HCT116 (cell line): ENCODE measurements around the gene DGKG. TPM values are rescaled to one million over a fixed set of nuclear protein-coding genes. Genes with fewer than 3 reads are reported as not detected.

Experiments
- ATAC-seq: fragments of 200-7000 bp; cut with Tn5 transposase; 2 replicates; pipeline ENCODE4 v1.9.1; 2020; ENCODE audit warnings: mild to moderate bottlenecking, moderate library complexity
- BruUV-seq: library from RNA; stranded (reverse); fragments of 400-500 nt; replicated peaks from 2 replicates; lab custom pipeline; 2021; lab: Mats Ljungman, UMichigan
- CTCF ChIA-PET: fragments of 300-600 bp; sonication (Branson Sonifier 250); formaldehyde crosslinking; loops from one replicate; lab custom pipeline; 2021; ENCODE audit warnings: antibody characterized with exemption; lab: Charles Lee
- POLR2A ChIA-PET: fragments of 300-600, 350-600 bp; sonication (Branson Sonifier 250); formaldehyde crosslinking; loops from one replicate; lab custom pipeline; 2021; ENCODE audit warnings: antibody characterized with exemption; lab: Charles Lee
- RAD21 ChIA-PET, 2 experiments: fragments of 300-600 bp; sonication (Branson Sonifier 250); formaldehyde crosslinking; loops; one replicate each; lab custom pipeline; 2023; ENCODE audit warnings: low total read pairs in 2 of 2; ENCODE audit not compliant: uncharacterized antibody in 2 of 2, unreplicated experiment in 2 of 2, low non-redundant PET in 1 of 2; lab: Charles Lee
- DNase-seq: peaks from one replicate; pipeline ENCODE4 v3.0.0-alpha.2; 2010; ENCODE audit warnings: low read depth, low spot score
- H2AFZ ChIP-seq: fragments of 200-600 bp; shearing (Covaris generic), sonication (generic); 2 replicates; pipeline ENCODE4 v1.6.1; 2017; ENCODE audit warnings: low read depth, mixed run types, mixed read lengths, antibody characterized with exemption, low read length; ENCODE audit not compliant: poor library complexity, severe bottlenecking
- H3K27ac ChIP-seq: 2 replicates; pipeline ENCODE4 v1.5.1; 2012; ENCODE audit warnings: low read depth, low read length
- H3K27me3 ChIP-seq: fragments of 200-600 bp; sonication (generic); 2 replicates; pipeline ENCODE4 v1.6.1; 2016; ENCODE audit warnings: mixed run types, low read length, mixed read lengths; ENCODE audit not compliant: insufficient read depth
- H3K36me3 ChIP-seq, 2 experiments: fragments of 200-500 bp in 1 of 2; fragments of 200-600 bp in 1 of 2; sonication (Bioruptor generic) in 1 of 2; sonication (generic) in 1 of 2; 2 replicates each; pipeline versions ENCODE4 v1.5.1 to v1.6.1; 2014 to 2016; ENCODE audit warnings: low read length in 2 of 2, inconsistent platforms in 1 of 2, mixed read lengths in 1 of 2, mixed run types in 1 of 2; ENCODE audit not compliant: insufficient read depth in 2 of 2, control insufficient read depth in 1 of 2
- H3K4me1 ChIP-seq, 2 experiments: fragments of 200-600 bp in 1 of 2; sonication (generic) in 1 of 2; 2 replicates each; pipeline versions ENCODE4 v1.5.1 to v1.6.1; 2012 to 2017; ENCODE audit warnings: low read length in 2 of 2, inconsistent platforms in 1 of 2, mild to moderate bottlenecking in 1 of 2, mixed read lengths in 1 of 2, mixed run types in 1 of 2, moderate library complexity in 1 of 2; ENCODE audit not compliant: insufficient read depth in 2 of 2, control insufficient read depth in 1 of 2
- H3K4me2 ChIP-seq: fragments of 200-600 bp; sonication (generic); 2 replicates; pipeline ENCODE4 v1.6.1; 2017; ENCODE audit warnings: mixed run types, low read length, mixed read lengths
- H3K4me3 ChIP-seq, 2 experiments: fragments of 200-600 bp in 1 of 2; sonication (generic) in 1 of 2; replicated peaks in 1 of 2; 2 replicates each; pipeline ENCODE4 v1.5.1; 2011 to 2016; ENCODE audit warnings: low read length in 2 of 2, control low read depth in 1 of 2, low read depth in 1 of 2, mild to moderate bottlenecking in 1 of 2, mixed read lengths in 1 of 2, mixed run types in 1 of 2
- H3K79me2 ChIP-seq: fragments of 200-600 bp; sonication (generic); 2 replicates; pipeline ENCODE4 v1.6.1; 2017; ENCODE audit warnings: mild to moderate bottlenecking, mixed run types, low read length, moderate library complexity, mixed read lengths; ENCODE audit not compliant: insufficient read depth
- H3K9ac ChIP-seq: fragments of 200-600 bp; sonication (generic); 2 replicates; pipeline ENCODE4 v1.6.1; 2016; ENCODE audit warnings: low read length, mixed read lengths
- H3K9me2 ChIP-seq: fragments of 200-600 bp; sonication (generic), shearing (Covaris generic); 2 replicates; pipeline ENCODE4 v1.6.1; 2017; ENCODE audit warnings: mixed run types, mild to moderate bottlenecking, moderate library complexity; ENCODE audit not compliant: insufficient read depth
- H3K9me3 ChIP-seq, 2 experiments: fragments of 200-500 bp in 1 of 2; fragments of 200-600 bp in 1 of 2; sonication (Bioruptor generic) in 1 of 2; sonication (generic) in 1 of 2; 2 replicates each; pipeline ENCODE4 v1.6.1; 2014 to 2017; ENCODE audit warnings: low read length in 2 of 2, mixed read lengths in 2 of 2, inconsistent platforms in 1 of 2, low read depth in 1 of 2, mild to moderate bottlenecking in 1 of 2, mixed run types in 1 of 2, moderate library complexity in 1 of 2; ENCODE audit not compliant: control insufficient read depth in 1 of 2, insufficient read depth in 1 of 2
- H4K20me1 ChIP-seq: fragments of 200-600 bp; sonication (generic), shearing (Covaris generic); 2 replicates; pipeline ENCODE4 v1.6.1; 2017; ENCODE audit warnings: mixed run types, mild to moderate bottlenecking, moderate library complexity; ENCODE audit not compliant: insufficient read depth
- CBX3 ChIP-seq: IDR thresholded peaks from 2 replicates; pipeline ENCODE4 v1.6.1; 2012; ENCODE audit warnings: low read depth
- CEBPB ChIP-seq: IDR thresholded peaks from 2 replicates; pipeline ENCODE4 v1.6.1; 2012; ENCODE audit warnings: low read depth
- CTCF ChIP-seq, 3 experiments: fragments of 200-600 bp in 1 of 3; sonication (generic) in 1 of 3; IDR thresholded peaks in 2 of 3; conservative IDR thresholded peaks in 1 of 3; 2 replicates each; pipeline ENCODE4 v1.5.1; 2012 to 2017; ENCODE audit warnings: low read depth in 2 of 3, low read length in 2 of 3, antibody characterized with exemption in 1 of 3, borderline replicate concordance in 1 of 3, control low read depth in 1 of 3, mild to moderate bottlenecking in 1 of 3, mixed read lengths in 1 of 3, mixed run types in 1 of 3, moderate library complexity in 1 of 3; ENCODE audit not compliant: insufficient read depth in 1 of 3
- EGR1 ChIP-seq: IDR thresholded peaks from 2 replicates; pipeline ENCODE4 v1.6.1; 2012; ENCODE audit warnings: low read depth
- ELF1 ChIP-seq: IDR thresholded peaks from 2 replicates; pipeline ENCODE4 v1.6.1; 2012; ENCODE audit warnings: low read depth, borderline replicate concordance
- EZH2 ChIP-seq: fragments of 200-600 bp; sonication (generic); IDR thresholded peaks from 2 replicates; pipeline ENCODE4 v1.6.1; 2017; ENCODE audit warnings: antibody characterized with exemption, mixed run types
- EZH2phosphoT487 ChIP-seq: fragments of 200-600 bp; IDR thresholded peaks from 2 replicates; pipeline ENCODE4 v1.6.1; 2018; ENCODE audit warnings: antibody characterized with exemption, borderline replicate concordance
- FOSL1 ChIP-seq: IDR thresholded peaks from 2 replicates; pipeline ENCODE4 v1.6.1; 2012; ENCODE audit warnings: low read depth
- JUND ChIP-seq: IDR thresholded peaks from 2 replicates; pipeline ENCODE4 v1.6.1; 2012
- MAX ChIP-seq: IDR thresholded peaks from 2 replicates; pipeline ENCODE4 v1.6.1; 2012
- POLR2A ChIP-seq: IDR thresholded peaks from 2 replicates; pipeline ENCODE4 v1.7.0; 2011; ENCODE audit warnings: borderline replicate concordance; ENCODE audit not compliant: insufficient read depth, insufficient read length; ENCODE audit errors: extremely low read depth
- RAD21 ChIP-seq: IDR thresholded peaks from 2 replicates; pipeline ENCODE4 v1.6.1; 2012; ENCODE audit warnings: low read depth, mild to moderate bottlenecking
- SRF ChIP-seq: IDR thresholded peaks from 2 replicates; pipeline ENCODE4 v1.6.1; 2012; ENCODE audit warnings: low read depth
- TCF7L2 ChIP-seq: IDR thresholded peaks from 2 replicates; pipeline ENCODE4 v1.7.0; 2011; ENCODE audit warnings: borderline replicate concordance, inconsistent platforms; ENCODE audit not compliant: insufficient read depth, insufficient read length; ENCODE audit errors: extremely low read depth
- YY1 ChIP-seq: IDR thresholded peaks from 2 replicates; pipeline ENCODE4 v1.6.1; 2011; ENCODE audit warnings: low read length, low read depth, moderate library complexity, mild to moderate bottlenecking; ENCODE audit not compliant: insufficient replicate concordance; ENCODE audit errors: extremely low read depth
- ZNF274 ChIP-seq: fragments of 200-500 bp; sonication (Bioruptor generic); IDR thresholded peaks from 2 replicates; pipeline ENCODE4 v1.6.1; 2014; ENCODE audit warnings: mild to moderate bottlenecking, low read depth, low read length, inconsistent platforms
- intact Hi-C: fragments of 100-400 bp; cut with micrococcal nuclease; formaldehyde crosslinking; loops from 2 replicates; pipeline ENCODE4 v1.10.0; 2022
- total RNA-seq: library from RNA; stranded (reverse); gene quantifications from one replicate; pipeline ENCODE4 v1.2.1, GENCODE V29; 2021; ENCODE audit not compliant: unreplicated experiment
- TF ChIP-seq, protein P1 (sequence below): IDR thresholded peaks from 2 replicates; pipeline ENCODE4 v1.6.1; 2012; ENCODE audit warnings: low read depth
- TF ChIP-seq, protein P2 (sequence below): IDR thresholded peaks from 2 replicates; pipeline ENCODE4 v1.6.1; 2011; ENCODE audit warnings: mild to moderate bottlenecking, low read length, moderate library complexity; ENCODE audit not compliant: insufficient replicate concordance; ENCODE audit errors: extremely low read depth
- TF ChIP-seq, protein P3 (sequence below): IDR thresholded peaks from 2 replicates; pipeline ENCODE4 v1.6.1; 2012

DGKG gene
- total RNA-seq, 1 experiment from 2014 or later, result 4.8 TPM

DNA sequence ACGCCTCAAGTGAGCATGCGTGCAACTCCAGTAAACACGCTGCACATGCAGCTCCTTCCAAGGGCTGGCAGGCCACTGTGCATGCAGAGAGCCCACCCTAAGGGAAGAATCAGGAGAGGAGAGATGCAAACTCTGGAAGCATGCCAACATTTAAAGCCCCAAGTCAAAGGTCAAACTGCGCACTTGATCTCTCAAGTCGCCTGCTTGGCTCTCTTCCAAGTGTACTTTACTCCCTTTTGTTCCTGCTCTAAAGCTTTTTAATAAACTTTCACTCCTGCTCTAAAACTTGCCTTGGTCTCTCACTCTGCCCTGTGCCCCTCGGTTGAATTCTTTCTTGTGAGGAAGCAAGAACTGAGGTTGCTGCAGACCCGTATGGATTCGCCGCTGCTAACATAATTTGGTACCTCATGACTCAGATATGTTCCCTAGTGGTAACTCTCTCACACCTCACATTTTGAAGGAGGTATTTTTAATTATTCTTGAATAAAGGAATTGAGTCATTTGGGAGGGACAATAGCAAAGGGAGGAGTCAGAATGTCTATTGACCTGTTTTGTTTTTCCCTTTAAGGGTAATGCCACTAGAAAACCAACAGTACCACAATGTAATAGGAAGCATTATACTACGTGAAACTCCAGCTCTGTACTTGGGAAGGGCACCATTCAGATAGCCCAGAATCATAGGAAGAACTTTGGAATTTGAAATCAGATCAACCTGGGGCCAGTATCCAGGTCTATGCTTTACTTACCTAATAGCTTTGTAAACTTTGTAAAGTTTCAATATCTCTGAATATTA lies 19.6 kb upstream of the DGKG start:
- RAD21 ChIA-PET, result no interaction called here
- DNase-seq, result no peak
- Histone ChIP-seq H3K36me3 (no peaks in the 10 kb centered on the region), H3K27me3 (peaks cover 14% of the 10 kb centered on the region; the same call in 1 of the 2 replicates), H4K20me1 (no peaks in the 10 kb centered on the region), H3K4me3 (no peak overlapping the region), H2AFZ (no peak overlapping the region), H3K9me3 (no peaks in the 10 kb centered on the region), H3K9me2 (no peaks in the 10 kb centered on the region; the same call in 1 of the 2 replicates)
- no peak; the same call in 1 of the 2 replicates for ATAC-seq
- TF ChIP-seq EGR1 (no peak), CEBPB (no peak), EZH2 (no peak), JUND (no peak), YY1 (no peak), CBX3 (no peak), ZNF274 (no peak), ELF1 (no peak), SRF (no peak), RAD21 (no peak), CTCF (IDR thresholded peaks at IDR 0.05 in 2 of 3, conservative IDR thresholded peaks at IDR 0.05 in 1 of 3; ENCODE audit: borderline replicate concordance in 1 of 3, insufficient read depth in 1 of 3, low read depth in 2 of 3, low read length in 2 of 3) (no peak), FOSL1 (no peak), EZH2phosphoT487 (no peak), TCF7L2 (no peak), POLR2A (no peak), MAX (no peak)
- TF ChIP-seq, protein P1, sequence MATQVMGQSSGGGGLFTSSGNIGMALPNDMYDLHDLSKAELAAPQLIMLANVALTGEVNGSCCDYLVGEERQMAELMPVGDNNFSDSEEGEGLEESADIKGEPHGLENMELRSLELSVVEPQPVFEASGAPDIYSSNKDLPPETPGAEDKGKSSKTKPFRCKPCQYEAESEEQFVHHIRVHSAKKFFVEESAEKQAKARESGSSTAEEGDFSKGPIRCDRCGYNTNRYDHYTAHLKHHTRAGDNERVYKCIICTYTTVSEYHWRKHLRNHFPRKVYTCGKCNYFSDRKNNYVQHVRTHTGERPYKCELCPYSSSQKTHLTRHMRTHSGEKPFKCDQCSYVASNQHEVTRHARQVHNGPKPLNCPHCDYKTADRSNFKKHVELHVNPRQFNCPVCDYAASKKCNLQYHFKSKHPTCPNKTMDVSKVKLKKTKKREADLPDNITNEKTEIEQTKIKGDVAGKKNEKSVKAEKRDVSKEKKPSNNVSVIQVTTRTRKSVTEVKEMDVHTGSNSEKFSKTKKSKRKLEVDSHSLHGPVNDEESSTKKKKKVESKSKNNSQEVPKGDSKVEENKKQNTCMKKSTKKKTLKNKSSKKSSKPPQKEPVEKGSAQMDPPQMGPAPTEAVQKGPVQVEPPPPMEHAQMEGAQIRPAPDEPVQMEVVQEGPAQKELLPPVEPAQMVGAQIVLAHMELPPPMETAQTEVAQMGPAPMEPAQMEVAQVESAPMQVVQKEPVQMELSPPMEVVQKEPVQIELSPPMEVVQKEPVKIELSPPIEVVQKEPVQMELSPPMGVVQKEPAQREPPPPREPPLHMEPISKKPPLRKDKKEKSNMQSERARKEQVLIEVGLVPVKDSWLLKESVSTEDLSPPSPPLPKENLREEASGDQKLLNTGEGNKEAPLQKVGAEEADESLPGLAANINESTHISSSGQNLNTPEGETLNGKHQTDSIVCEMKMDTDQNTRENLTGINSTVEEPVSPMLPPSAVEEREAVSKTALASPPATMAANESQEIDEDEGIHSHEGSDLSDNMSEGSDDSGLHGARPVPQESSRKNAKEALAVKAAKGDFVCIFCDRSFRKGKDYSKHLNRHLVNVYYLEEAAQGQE, result no peak
- TF ChIP-seq, protein P2, sequence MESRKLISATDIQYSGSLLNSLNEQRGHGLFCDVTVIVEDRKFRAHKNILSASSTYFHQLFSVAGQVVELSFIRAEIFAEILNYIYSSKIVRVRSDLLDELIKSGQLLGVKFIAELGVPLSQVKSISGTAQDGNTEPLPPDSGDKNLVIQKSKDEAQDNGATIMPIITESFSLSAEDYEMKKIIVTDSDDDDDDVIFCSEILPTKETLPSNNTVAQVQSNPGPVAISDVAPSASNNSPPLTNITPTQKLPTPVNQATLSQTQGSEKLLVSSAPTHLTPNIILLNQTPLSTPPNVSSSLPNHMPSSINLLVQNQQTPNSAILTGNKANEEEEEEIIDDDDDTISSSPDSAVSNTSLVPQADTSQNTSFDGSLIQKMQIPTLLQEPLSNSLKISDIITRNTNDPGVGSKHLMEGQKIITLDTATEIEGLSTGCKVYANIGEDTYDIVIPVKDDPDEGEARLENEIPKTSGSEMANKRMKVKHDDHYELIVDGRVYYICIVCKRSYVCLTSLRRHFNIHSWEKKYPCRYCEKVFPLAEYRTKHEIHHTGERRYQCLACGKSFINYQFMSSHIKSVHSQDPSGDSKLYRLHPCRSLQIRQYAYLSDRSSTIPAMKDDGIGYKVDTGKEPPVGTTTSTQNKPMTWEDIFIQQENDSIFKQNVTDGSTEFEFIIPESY, result no peak
- TF ChIP-seq, protein P3, sequence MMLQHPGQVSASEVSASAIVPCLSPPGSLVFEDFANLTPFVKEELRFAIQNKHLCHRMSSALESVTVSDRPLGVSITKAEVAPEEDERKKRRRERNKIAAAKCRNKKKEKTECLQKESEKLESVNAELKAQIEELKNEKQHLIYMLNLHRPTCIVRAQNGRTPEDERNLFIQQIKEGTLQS, result no peak
- TF ChIP-seq, all 23 proteins: peak for 0
- ChIA-PET POLR2A (no interaction called here), CTCF (no interaction called here)
- H3K4me1 ChIP-seq, result no peaks in the 10 kb centered on the region
- no peak overlapping the region for H3K4me2 ChIP-seq
- H3K79me2 ChIP-seq, result no peaks in the 10 kb centered on the region
- BruUV-seq, result no TSS peak
- intact Hi-C loops, result no loop called here
- no peak overlapping the region for H3K9ac ChIP-seq
- H3K27ac ChIP-seq, result no peak overlapping the region
